ENCODE measurements around the gene VSIG10. TPM values are rescaled to one million over a fixed set of nuclear protein-coding genes. Genes with fewer than 3 reads are reported as not detected.

Gene VSIG10
- total and polyA plus RNA-seq, 2 of the 13 experiments (the other 11 are each of a cell fraction or from before 2014, with no cell fraction given), result 25.6 to 42.5 TPM

- TF ChIP-seq EP300 (IDR thresholded peaks at IDR 0.05; ENCODE audit: low read depth in 2 of 2, low read length in 2 of 2) (peak in 1 of 2 experiments; percentile 85; a peak in 2 of 4 replicates), EP300 (CRISPR knock-in tag; IDR thresholded peaks at IDR 0.05; ENCODE audit: borderline replicate concordance) (no peak; the same call in 1 of the 2 replicates), RXRB (CRISPR knock-in tag; IDR thresholded peaks at IDR 0.05; ENCODE audit: borderline replicate concordance) (peak; percentile 89), ZNF629 (CRISPR knock-in tag; conservative IDR thresholded peaks at IDR 0.05) (no peak), CHD4 (IDR thresholded peaks at IDR 0.05; ENCODE audit: borderline replicate concordance, low read length) (no peak), SAP130 (CRISPR knock-in tag; IDR thresholded peaks at IDR 0.05; ENCODE audit: low read depth) (peak; percentile 51), POGZ (CRISPR knock-in tag; IDR thresholded peaks at IDR 0.05) (peak; percentile 13; the same call in 1 of the 2 replicates), ZNF766 (CRISPR knock-in tag; IDR thresholded peaks at IDR 0.05; ENCODE audit: borderline replicate concordance) (no peak), NR2F6 (IDR thresholded peaks at IDR 0.05) (peak; percentile 72), NR2F6 (CRISPR knock-in tag; IDR thresholded peaks at IDR 0.05) (peak; percentile 58; the same call in 1 of the 2 replicates), NR2F2 (IDR thresholded peaks at IDR 0.05; ENCODE audit: borderline replicate concordance, low read depth) (peak; percentile 75), GABPA (IDR thresholded peaks at IDR 0.05; ENCODE audit: low read depth, low read length) (no peak), GABPA (CRISPR knock-in tag; IDR thresholded peaks at IDR 0.05; ENCODE audit: low read depth) (0 out of 2 replicates have a peak, but pooled peaks have one; percentile 16), ATF7 (IDR thresholded peaks at IDR 0.05) (no peak), ATF7 (CRISPR knock-in tag; IDR thresholded peaks at IDR 0.05) (0 out of 2 replicates have a peak, but pooled peaks have one; percentile 49), ZMYM4 (CRISPR knock-in tag; IDR thresholded peaks at IDR 0.05) (peak; percentile 55), GLI4 (CRISPR knock-in tag; IDR thresholded peaks at IDR 0.05; ENCODE audit: borderline replicate concordance) (no peak), ZNF770 (CRISPR knock-in tag; IDR thresholded peaks at IDR 0.05) (peak; percentile 59; the same call in 1 of the 2 replicates), TEAD3 (CRISPR knock-in tag; optimal IDR thresholded peaks at IDR 0.05; ENCODE audit: borderline replicate concordance) (peak; percentile 82), MXD1 (CRISPR knock-in tag; IDR thresholded peaks at IDR 0.05) (no peak), ESRRA (CRISPR knock-in tag; IDR thresholded peaks at IDR 0.05; ENCODE audit: low read depth) (0 out of 2 replicates have a peak, but pooled peaks have one; percentile 33), POGK (CRISPR knock-in tag; conservative IDR thresholded peaks at IDR 0.05) (peak; percentile 43; the same call in 1 of the 2 replicates), NFKBIZ (CRISPR knock-in tag; IDR thresholded peaks at IDR 0.05) (peak; percentile 28; the same call in 1 of the 2 replicates), HOXA3 (CRISPR knock-in tag; IDR thresholded peaks at IDR 0.05) (peak; percentile 49), CBFB (CRISPR knock-in tag; IDR thresholded peaks at IDR 0.05) (no peak), TARDBP (CRISPR knock-in tag; IDR thresholded peaks at IDR 0.05) (peak; percentile 54; the same call in 1 of the 2 replicates)
Observed at GRCh38 chr12:118126119-118126757, 22.4 kb upstream of the VSIG10 start (continued).
